ELF-1 (cell line): Measurements from ENCODE around the gene SLC27A1.
A peak's percentile ranks its signal among the peaks of the same experiment; 100 is the strongest.
"Not testable (repeated sequence)": the region's sequence is repeated elsewhere in the genome, so short reads cannot be mapped to it uniquely, and the experiment has no call there.

ENCODE experiments used
- DNase-seq: peaks from one replicate; pipeline ENCODE4 v3.0.0-alpha.2; 2016; ENCODE audit warnings: low read depth, low spot score

Gene SLC27A1

GRCh38 chr19:17456127-17456526, 14.2 kb upstream of the SLC27A1 start:
- DNase-seq = no peak

GRCh38 chr19:17457616-17458015, 12.7 kb upstream of the SLC27A1 start:
- DNase-seq = no peak

GRCh38 chr19:17458970-17459369, 11.4 kb upstream of the SLC27A1 start:
- no peak for DNase-seq

DNA sequence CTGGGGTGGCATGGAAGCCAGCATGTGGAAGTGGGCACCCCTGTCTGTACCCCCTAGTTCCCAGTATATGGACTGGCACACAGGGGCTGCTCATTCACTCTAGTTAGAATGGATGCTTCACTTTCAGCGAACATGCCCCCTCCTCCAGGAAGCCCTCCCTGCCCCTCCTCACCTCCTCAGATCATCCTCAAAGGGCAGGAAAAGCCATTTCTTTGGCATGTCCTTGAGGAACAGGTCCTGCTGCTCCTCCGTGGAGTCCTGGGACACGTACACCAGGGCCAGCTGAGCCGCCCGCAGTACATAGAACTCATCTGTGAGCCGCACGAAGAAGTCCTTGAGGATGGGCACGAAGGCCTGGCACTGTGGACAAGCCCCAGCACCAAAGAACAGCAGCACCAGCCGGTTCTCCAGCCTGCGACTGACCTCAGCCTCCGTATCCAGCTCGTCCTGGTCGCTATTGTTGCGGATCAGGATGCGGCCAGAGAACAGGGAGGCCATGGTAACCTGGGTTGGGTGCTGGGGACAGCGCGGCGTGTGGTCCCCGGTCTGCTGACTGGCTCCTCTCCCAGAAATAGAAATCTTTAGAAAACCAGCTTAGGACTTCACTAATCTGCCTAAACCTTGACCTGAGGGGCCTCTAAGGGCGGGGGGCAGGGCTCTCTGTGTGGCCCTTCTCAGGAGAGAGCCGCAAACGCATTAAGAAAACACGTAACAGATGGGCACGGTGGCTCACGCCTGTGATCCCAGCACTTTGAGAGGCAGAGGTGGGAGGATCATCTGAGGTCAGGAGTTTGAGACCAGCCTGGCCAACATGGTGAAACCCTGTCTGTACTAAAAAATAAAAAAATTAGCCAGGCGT, 9.7 kb upstream of the SLC27A1 start, which contains the start of gene NXNL1:
Gene NXNL1, minus strand, starts transcription at position 555 of the 859 bp plus-strand sequence. Its CDS starts 57 bp downstream, at position 498.
- no peak for DNase-seq

- DNase-seq = no peak
These were observed 3.9 kb upstream of the SLC27A1 start for GRCh38 chr19:17466487-17466850.

- DNase-seq = no peak
These were observed 2.6 kb upstream of the SLC27A1 start for GRCh38 chr19:17467471-17468301.

DNA sequence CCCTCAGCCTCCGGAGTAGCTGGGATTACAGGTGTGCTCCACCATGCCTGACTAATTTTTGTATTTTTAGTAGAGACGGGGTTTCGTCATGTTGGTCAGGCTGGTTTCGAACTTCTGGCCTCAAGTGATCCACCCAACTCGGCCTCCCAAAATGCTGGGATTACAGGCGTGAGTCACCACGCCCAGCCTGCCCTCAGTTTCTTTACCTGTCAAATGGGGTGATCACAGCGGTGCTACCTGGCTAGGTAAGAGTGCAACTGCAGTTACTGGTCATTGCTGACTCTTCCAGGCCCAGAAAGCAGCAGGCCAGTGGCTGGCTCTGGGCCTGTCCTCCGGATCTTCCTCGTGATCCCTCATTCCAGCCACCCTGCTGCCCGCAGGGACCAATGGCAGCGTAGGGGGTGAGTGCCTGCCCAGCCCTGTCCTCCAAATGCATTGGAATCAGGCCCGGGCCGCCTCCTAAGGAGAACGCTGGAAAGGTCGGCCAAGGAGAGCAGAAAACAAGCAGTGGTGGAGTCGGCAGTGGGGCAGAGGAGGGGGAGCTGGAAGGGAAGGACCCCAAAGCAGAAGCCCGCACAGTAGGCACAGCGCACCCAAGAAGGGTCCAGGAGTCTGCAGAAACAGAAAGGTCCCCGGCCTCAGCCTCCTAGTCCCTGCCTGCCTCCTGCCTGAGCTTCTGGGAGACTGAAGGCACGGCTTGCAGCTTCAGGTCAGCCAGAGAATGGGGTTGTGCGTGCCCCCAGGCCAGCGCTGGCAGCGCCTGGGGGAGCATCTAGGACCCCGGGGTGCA, 1.8 kb upstream of the SLC27A1 start:
- peak; percentile 48 for DNase-seq

DNA sequence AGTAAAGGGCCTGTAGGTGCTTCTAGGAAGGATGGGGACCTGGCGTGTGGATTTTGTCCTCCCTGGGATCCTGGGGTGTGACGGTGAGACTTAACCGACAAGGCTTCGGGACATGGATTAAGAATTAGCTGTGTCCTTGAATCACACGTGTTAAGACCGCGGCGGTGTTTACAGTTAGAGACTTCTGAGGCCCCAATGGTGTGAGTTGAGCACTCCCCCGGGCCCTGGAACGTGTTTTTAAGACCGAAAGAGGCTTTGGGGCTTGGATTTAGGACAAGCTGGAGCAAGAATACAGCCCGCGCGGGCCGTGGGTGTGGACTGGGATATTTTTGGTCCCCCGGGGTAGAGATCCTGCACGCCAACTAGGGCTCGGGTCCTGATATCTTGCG, 1.2 kb upstream of the SLC27A1 start:
- no peak for DNase-seq

DNA sequence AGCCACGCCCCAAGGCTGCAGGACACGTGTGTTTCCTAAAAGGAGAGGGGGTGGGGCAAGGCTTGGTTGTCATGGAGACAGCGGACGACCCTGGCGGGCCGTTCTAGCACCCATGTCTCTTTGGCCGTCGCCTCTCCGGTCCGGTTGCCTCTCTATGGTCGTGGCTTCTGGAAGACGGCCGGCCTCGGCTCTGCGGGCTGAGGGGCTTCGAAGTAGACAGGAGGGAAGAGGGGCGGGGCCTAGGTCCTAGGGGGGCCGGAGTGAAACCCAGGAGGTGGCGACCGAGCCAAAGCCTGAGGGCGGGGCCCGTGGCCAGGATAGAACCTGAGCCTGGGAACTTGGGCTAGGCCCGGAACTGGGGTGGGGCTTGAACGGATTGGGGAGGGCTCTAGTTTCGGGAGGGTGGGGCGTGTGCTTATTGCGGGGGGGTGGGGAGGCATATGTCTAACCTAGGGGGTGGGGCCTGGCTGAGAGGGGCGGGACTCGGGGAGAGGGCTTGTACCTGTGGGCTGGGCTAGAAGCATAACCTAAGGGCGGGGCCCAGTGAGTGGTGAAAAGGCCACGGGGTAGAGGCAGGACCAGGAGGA, 750 bp upstream of the SLC27A1 start:
- peak; percentile 99 for DNase-seq

DNA sequence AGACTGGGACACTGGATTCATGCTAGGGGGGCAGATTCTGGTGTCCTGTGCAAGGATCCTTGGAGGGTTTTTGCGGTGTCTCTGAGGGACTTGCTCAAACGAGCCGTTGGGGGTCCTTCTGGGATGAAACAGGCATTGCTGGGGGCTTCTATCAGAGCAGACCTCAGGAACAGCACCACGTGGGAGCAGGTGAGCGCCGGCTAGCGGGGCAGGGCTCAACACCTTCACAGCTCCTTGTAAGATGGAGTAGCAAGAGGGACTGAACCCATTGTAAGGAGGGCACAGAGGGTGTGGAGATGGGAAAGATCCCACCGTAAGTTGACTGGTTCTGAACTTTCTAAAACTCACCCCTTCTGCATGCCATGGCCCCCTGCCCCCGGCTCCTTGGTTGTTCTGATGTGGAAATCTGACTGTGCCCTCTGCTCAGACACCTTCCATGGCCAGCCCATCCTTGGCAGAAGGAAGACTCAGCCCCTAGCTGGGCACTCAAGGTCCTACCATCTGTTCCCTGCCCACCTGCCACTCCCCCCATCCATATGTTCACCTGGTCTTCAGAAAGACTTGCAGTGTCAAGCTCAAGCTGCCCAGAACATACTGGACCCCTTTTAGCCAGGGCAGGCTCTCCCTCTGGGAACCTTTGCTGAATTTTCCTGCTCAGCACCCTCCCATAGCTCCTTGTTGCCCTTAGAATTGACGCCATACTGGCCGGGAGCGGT, 1.2 kb downstream of the SLC27A1 start:
- no peak for DNase-seq

- no peak for DNase-seq
These were observed 2.7 kb downstream of the SLC27A1 start for GRCh38 chr19:17473041-17473440.

GRCh38 chr19:17475011-17475540, 4.8 kb downstream of the SLC27A1 start:
- not testable (repeated sequence) for DNase-seq

GRCh38 chr19:17475541-17476115, 5.3 kb downstream of the SLC27A1 start:
- no peak for DNase-seq

DNA sequence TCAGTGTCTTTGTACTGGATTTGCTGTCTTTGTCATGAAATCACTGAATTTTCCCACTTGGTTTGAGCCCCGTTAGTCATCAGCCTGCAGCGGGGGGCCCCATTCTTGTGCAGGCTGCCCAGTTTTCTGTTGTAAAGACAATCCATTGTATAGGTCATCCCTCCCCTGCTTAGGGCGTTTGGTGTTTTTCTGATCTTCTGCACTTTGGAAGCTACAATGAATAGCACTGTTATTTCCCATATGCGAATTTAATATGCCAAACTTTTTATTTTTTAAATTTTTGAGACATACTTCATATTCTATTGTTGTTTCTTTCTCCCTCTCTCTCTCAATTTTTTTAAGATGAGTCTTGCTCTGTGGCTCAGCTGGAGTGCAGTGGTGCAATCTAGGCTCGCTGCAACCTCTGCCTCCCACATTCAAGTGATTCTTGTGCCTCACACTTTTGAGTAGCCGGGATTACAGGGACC, 9.0 kb downstream of the SLC27A1 start:
- DNase-seq = no peak

DNA sequence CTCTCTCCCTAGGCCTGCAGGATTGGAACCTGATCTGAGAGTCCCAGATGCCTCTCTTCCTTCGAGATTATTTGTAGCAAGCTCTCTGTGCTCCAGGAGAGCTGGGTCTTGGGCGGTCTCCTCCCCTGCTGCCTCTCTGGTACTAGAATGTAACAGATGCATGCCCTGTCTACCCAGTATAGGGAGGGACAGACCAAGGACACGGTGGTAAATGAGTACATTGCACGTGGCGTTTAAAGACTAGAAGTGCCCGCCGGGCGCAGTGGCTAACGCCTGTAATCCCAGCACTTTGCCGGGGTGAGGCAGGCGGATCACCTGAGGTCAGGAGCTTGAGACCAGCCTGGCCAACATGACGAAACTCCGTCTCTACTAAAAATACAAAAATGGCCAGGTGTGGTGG, 11.7 kb downstream of the SLC27A1 start:
- DNase-seq = no peak

GRCh38 chr19:17482877-17483604, 12.7 kb downstream of the SLC27A1 start:
- no peak for DNase-seq

DNA sequence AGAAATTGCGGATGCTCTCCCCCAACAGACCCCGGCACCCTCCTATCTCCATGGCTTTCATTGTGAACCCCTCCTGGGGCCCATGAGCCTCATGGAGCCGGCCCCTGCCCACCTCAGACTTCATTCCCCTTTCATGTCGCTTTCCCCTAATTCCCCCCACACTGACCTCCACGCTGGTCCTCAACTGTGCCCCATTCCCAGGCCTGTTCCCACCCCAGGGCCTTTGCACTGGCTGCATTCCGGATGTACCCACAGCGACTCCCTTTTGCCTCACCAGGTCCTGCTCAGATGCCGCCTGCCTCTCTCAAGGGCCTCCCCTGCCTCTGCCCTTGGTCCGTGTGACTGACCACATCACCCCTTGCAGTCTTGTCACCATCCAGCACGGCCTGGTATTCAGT, 13.3 kb downstream of the SLC27A1 start:
- DNase-seq = no peak

GRCh38 chr19:17484520-17485185, 14.3 kb downstream of the SLC27A1 start:
- no peak for DNase-seq
